Activated CD8-positive, alpha-beta T cell treated with anti-CD3 and anti-CD28 coated beads, Interleukin-2, amount 10 ng/mL, durations not matched to agents 7 days and 5 days (primary cell): ENCODE measurements around the gene FAM83G. TPM values are rescaled to one million over a fixed set of nuclear protein-coding genes. Genes with fewer than 3 reads are reported as not detected.
A peak's percentile ranks its signal among the peaks of the same experiment; 100 is the strongest.

Source experiments
- ATAC-seq: fragments of 150-1000 bp; cut with Tn5 transposase; one replicate; pipeline ENCODE4 v1.10.0; 2021; ENCODE audit warnings: moderate library complexity
- CTCF ChIA-PET: fragments of 350-600 bp; sonication (Branson Sonifier 250); formaldehyde crosslinking; loops from one replicate; lab custom pipeline; 2021; ENCODE audit warnings: antibody characterized with exemption; lab: Charles Lee
- POLR2A ChIA-PET: fragments of 350-600 bp; sonication (Branson Sonifier 250); formaldehyde crosslinking; loops from one replicate; lab custom pipeline; 2021; ENCODE audit warnings: antibody characterized with exemption; lab: Charles Lee
- DNase-seq: peaks from one replicate; pipeline ENCODE4 v3.0.0-alpha.2; 2020
- H3K27ac Mint-ChIP-seq: one replicate; pipeline ENCODE4 v1.8.0; 2021; ENCODE audit warnings: mild to moderate bottlenecking, mixed read lengths
- H3K27me3 Mint-ChIP-seq: one replicate; pipeline ENCODE4 v1.8.0; 2021; ENCODE audit warnings: low read depth, mixed read lengths
- H3K36me3 Mint-ChIP-seq: one replicate; pipeline ENCODE4 v1.8.0; 2021; ENCODE audit warnings: low read depth, mixed read lengths
- H3K4me1 Mint-ChIP-seq: one replicate; pipeline ENCODE4 v1.8.0; 2021; ENCODE audit warnings: low read depth, mixed read lengths
- H3K4me3 Mint-ChIP-seq: one replicate; pipeline ENCODE4 v1.8.0; 2021; ENCODE audit warnings: mild to moderate bottlenecking, mixed read lengths
- H3K9me3 Mint-ChIP-seq: one replicate; pipeline ENCODE4 v1.8.0; 2022; ENCODE audit warnings: mixed read lengths; ENCODE audit not compliant: insufficient read depth
- total RNA-seq, 2 experiments: library from RNA; stranded (reverse); gene quantifications; one replicate each; pipeline ENCODE4 v1.2.3, GENCODE V29; 2021

The FAM83G gene
- total RNA-seq, 2 experiments from 2014 or later = 4.0 to 4.5 TPM

DNA sequence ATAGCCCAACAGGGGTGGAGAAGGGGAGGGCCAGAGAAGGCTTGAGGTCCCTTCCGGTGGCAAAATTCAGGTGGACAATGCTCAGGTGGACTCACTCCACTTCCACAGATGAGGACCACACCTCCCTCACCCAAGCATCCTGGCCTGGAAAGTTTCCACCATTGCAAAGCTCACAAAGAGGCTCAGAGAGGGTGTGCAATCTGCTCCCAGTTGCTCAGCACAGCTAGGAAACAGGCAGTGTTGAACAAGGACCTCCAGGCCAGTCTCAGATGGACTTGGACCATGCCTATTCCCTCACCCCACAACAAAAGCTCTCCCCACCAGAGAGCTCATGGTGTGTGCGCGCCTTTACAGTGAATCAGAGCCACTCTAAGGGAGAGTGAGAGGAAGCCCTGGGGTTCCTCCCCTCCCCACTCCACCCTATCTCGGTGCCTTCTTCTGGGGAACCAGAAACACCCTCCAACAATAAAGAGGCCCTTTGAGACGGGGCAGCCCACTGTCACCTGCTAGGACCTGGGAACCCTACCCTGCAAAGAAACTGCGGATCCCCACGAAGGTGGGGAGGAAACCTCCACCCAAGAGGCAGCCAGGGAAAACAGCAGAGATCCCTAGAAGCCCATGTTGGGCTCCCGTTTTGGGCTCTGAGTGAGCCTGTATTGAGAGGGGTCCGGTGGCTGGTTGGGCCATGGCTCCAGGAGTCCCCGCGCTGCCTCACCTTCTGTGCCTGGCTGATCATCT is 1.6 kb downstream of the FAM83G start:
- ATAC-seq = no peak
- ChIA-PET POLR2A (interaction anchor here (1.0 to 1.6 kb wide), 2 partner anchors 10 to 20 kb away, joined by 5 read pairs; no protein-coding TSS in a partner anchor), CTCF (interaction anchor here (2.8 kb wide), 1 partner anchor 42 kb away, joined by 12 read pairs; no protein-coding TSS in a partner anchor)
- H3K9me3 Mint-ChIP-seq = no peaks in the 10 kb centered on the region
- DNase-seq = no peak
- no peak overlapping the region for H3K27ac Mint-ChIP-seq
- H3K27me3 Mint-ChIP-seq = peaks cover 18% of the 10 kb centered on the region
- peaks cover 23% of the 10 kb centered on the region for H3K4me1 Mint-ChIP-seq
- peak overlapping the region; percentile 69 for H3K4me3 Mint-ChIP-seq
- H3K36me3 Mint-ChIP-seq = no peaks in the 10 kb centered on the region

DNA sequence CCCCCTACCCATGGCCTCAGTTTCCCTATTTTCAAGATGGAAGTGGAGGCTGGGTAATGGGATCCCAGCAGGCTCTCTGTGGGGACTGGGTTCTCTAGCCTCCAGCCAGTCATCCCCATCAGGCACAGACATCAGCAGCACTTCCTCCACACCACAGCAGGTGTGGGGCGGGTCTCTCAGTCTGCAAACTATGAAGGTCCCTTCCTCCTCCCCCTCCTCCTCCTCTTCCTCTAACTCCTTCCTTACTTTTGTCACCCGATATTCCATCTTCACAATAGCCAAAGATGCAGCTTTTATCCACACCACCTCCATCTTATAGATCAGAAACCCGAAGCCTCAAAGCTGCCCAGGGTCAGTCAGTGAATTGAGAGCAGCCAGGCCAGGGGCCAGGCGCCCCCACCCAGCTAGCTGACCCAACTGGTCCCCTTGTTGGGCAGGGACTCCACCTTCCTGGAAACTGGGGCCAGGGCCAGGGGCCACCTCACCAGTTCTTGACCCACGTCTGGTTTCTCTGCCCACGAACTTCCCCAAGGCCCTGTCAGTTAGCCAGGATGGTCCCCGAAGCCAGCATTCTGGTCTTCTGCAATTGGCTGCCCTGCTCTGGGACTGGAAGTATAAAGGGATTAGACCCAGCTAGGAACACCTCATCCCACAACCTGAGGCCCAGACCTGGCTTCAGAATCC is 2.5 kb downstream of the FAM83G start:
- H3K27me3 Mint-ChIP-seq = peaks cover 9% of the 10 kb centered on the region
- H3K36me3 Mint-ChIP-seq = no peaks in the 10 kb centered on the region
- DNase-seq (no peak), ATAC-seq (no peak)
- no peak overlapping the region for H3K27ac Mint-ChIP-seq
- no peak overlapping the region for H3K4me3 Mint-ChIP-seq
- POLR2A ChIA-PET = interaction anchor here (1.0 to 1.6 kb wide), 2 partner anchors 11 to 20 kb away, joined by 5 read pairs; no protein-coding TSS in a partner anchor
- H3K4me1 Mint-ChIP-seq = peaks cover 23% of the 10 kb centered on the region
- H3K9me3 Mint-ChIP-seq = no peaks in the 10 kb centered on the region
- CTCF ChIA-PET = interaction anchor here (2.8 kb wide), 1 partner anchor 41 kb away, joined by 12 read pairs; no protein-coding TSS in a partner anchor

- H3K4me1 Mint-ChIP-seq = peaks cover 23% of the 10 kb centered on the region
- peaks cover 4% of the 10 kb centered on the region for H3K36me3 Mint-ChIP-seq
- H3K27ac Mint-ChIP-seq = no peak overlapping the region
- no peak for DNase-seq
- CTCF ChIA-PET = interaction anchor here (2.8 kb wide), 1 partner anchor 40 kb away, joined by 12 read pairs; no protein-coding TSS in a partner anchor
- no peaks in the 10 kb centered on the region for H3K9me3 Mint-ChIP-seq
- POLR2A ChIA-PET = interaction anchor here (0.6 kb wide), 1 partner anchor 457 kb away, joined by 4 read pairs; no protein-coding TSS in a partner anchor
- no peak overlapping the region for H3K4me3 Mint-ChIP-seq
- ATAC-seq = no peak
- H3K27me3 Mint-ChIP-seq = no peaks in the 10 kb centered on the region
Observed at GRCh38 chr17:19000531-19001325, 3.8 kb downstream of the FAM83G start.

GRCh38 chr17:18999911-19000310 is 4.7 kb downstream of the FAM83G start:
- peaks cover 4% of the 10 kb centered on the region for H3K9me3 Mint-ChIP-seq
- DNase-seq = no peak
- H3K4me1 Mint-ChIP-seq = peaks cover 23% of the 10 kb centered on the region
- ATAC-seq = no peak
- H3K4me3 Mint-ChIP-seq = no peak overlapping the region
- no peaks in the 10 kb centered on the region for H3K27me3 Mint-ChIP-seq
- POLR2A ChIA-PET = no interaction called here
- CTCF ChIA-PET = interaction anchor here (1.7 kb wide), 1 partner anchor 39 kb away, joined by 4 read pairs; no protein-coding TSS in a partner anchor
- H3K36me3 Mint-ChIP-seq = peaks cover 8% of the 10 kb centered on the region
- H3K27ac Mint-ChIP-seq = no peak overlapping the region

- no peak for ATAC-seq
- no peaks in the 10 kb centered on the region for H3K27me3 Mint-ChIP-seq
- no peak overlapping the region for H3K27ac Mint-ChIP-seq
- peaks cover 10% of the 10 kb centered on the region for H3K36me3 Mint-ChIP-seq
- no peak overlapping the region for H3K4me3 Mint-ChIP-seq
- no peak for DNase-seq
- POLR2A ChIA-PET = no interaction called here
- H3K9me3 Mint-ChIP-seq = peaks cover 6% of the 10 kb centered on the region
- peaks cover 20% of the 10 kb centered on the region for H3K4me1 Mint-ChIP-seq
- CTCF ChIA-PET = interaction anchor here (1.7 to 1.9 kb wide), 2 partner anchors 11 to 38 kb away, joined by 4 to 7 read pairs; no protein-coding TSS in a partner anchor
Observed at GRCh38 chr17:18999394-18999793, 5.2 kb downstream of the FAM83G start.

DNA sequence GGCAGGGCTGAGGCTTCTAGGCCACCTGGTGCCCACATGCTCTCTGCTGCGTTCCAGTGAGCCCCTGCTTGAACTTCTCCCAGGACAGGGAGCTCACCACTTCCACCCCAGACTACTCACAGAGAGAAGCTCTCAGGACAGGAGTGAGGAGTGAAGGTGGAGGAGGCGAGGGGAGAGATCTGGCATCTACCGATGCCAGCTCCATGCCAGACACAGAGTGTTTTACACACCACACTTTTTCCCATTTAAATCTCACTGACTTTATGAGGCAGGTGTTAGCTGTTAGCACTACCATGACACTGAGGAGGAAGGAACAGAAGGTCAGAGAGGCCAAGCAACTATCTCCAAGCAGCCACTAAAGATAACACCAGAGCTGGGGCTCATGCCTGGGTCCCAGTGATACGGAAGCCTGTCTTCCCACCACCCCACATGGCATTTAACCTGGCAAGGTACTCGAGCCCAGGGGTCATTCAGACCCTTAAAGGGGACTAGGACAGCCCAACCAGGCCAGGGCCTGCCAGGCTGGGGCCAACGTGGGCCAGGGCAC is 6.8 kb downstream of the FAM83G start:
- Mint-ChIP-seq H3K4me1 (peaks cover 26% of the 10 kb centered on the region), H3K9me3 (peaks cover 6% of the 10 kb centered on the region), H3K27ac (no peak overlapping the region), H3K4me3 (no peak overlapping the region), H3K27me3 (no peaks in the 10 kb centered on the region), H3K36me3 (peaks cover 14% of the 10 kb centered on the region)
- DNase-seq (no peak), ATAC-seq (no peak)
- ChIA-PET POLR2A (no interaction called here), CTCF (interaction anchor here (1.9 to 2.7 kb wide), 2 partner anchors 9 to 37 kb away, joined by 7 to 14 read pairs; no protein-coding TSS in a partner anchor)

- Mint-ChIP-seq H3K4me3 (no peak overlapping the region), H3K9me3 (peaks cover 6% of the 10 kb centered on the region), H3K27ac (no peak overlapping the region), H3K27me3 (no peaks in the 10 kb centered on the region), H3K36me3 (peaks cover 14% of the 10 kb centered on the region), H3K4me1 (peaks cover 22% of the 10 kb centered on the region)
- DNase-seq (no peak), ATAC-seq (no peak)
- POLR2A ChIA-PET = no interaction called here
- CTCF ChIA-PET = interaction anchor here (2.7 kb wide), 1 partner anchor 36 kb away, joined by 14 read pairs; no protein-coding TSS in a partner anchor
Observed at GRCh38 chr17:18996458-18996857, 8.1 kb downstream of the FAM83G start.

GRCh38 chr17:18995220-18995619 is 9.3 kb downstream of the FAM83G start:
- Mint-ChIP-seq H3K4me1 (peaks cover 22% of the 10 kb centered on the region), H3K4me3 (no peak overlapping the region), H3K27ac (no peak overlapping the region), H3K36me3 (peaks cover 14% of the 10 kb centered on the region), H3K9me3 (peaks cover 6% of the 10 kb centered on the region), H3K27me3 (no peaks in the 10 kb centered on the region)
- ChIA-PET CTCF (no interaction called here), POLR2A (interaction anchor here (0.7 kb wide), 1 partner anchor 406 kb away, joined by 3 read pairs; no protein-coding TSS in a partner anchor)
- ATAC-seq (no peak), DNase-seq (no peak)

DNA sequence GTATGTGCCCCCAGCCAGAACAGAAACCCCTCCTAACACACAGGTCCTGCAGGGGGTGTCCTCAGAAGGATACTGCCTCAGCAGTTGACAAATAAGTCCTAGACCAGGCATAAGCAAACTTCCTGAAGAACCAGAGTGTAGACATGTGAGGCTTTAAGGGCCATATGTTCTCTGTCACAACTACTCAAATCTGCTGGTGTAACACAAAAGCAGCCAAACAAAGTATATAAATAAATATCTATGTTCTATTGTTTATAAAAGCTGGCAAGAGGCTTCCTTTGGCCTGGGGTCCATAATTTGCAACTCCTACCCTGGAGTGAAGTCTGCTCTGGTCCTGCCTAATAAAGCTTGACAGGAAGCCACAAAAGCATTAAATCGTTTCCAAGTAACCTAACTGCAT is 9.9 kb downstream of the FAM83G start:
- Mint-ChIP-seq H3K9me3 (peaks cover 6% of the 10 kb centered on the region), H3K4me1 (peaks cover 22% of the 10 kb centered on the region), H3K27me3 (no peaks in the 10 kb centered on the region), H3K27ac (no peak overlapping the region), H3K4me3 (no peak overlapping the region), H3K36me3 (peaks cover 14% of the 10 kb centered on the region)
- no peak for DNase-seq
- ChIA-PET CTCF (no interaction called here), POLR2A (interaction anchor here (0.7 kb wide), 1 partner anchor 406 kb away, joined by 3 read pairs; no protein-coding TSS in a partner anchor)
- ATAC-seq = no peak

GRCh38 chr17:18993905-18994526 is 10.5 kb downstream of the FAM83G start:
- CTCF ChIA-PET = no interaction called here
- ATAC-seq (no peak), DNase-seq (no peak)
- Mint-ChIP-seq H3K27ac (no peak overlapping the region), H3K27me3 (no peaks in the 10 kb centered on the region), H3K36me3 (peaks cover 14% of the 10 kb centered on the region), H3K9me3 (peaks cover 6% of the 10 kb centered on the region), H3K4me1 (peaks cover 22% of the 10 kb centered on the region), H3K4me3 (no peak overlapping the region)
- POLR2A ChIA-PET = no interaction called here
